Occipital lobe (tissue), 2 donors: ENCODE results near the gene CIAO2A. TPM values are rescaled to one million over a fixed set of nuclear protein-coding genes. Genes with fewer than 3 reads are reported as not detected.
"Not testable (repeated sequence)": the region's sequence is repeated elsewhere in the genome, so short reads cannot be mapped to it uniquely, and the experiment has no call there.

Experiments
- DNase-seq: peaks from one replicate; lab custom pipeline; 2025; lab: John Stamatoyannopoulos, UW
- total RNA-seq: library from RNA; depleted of rRNA; stranded (reverse); fragments of >200 nt; gene quantifications from one replicate; pipeline ENCODE4 v1.2.3, GENCODE V29; 2014

The CIAO2A gene
- total RNA-seq, 1 donor from 2014 or later = 36.3 TPM

- DNase-seq = no peak
Measured at GRCh38 chr15:64112073-64112772, 18.6 kb upstream of the CIAO2A start.

DNA sequence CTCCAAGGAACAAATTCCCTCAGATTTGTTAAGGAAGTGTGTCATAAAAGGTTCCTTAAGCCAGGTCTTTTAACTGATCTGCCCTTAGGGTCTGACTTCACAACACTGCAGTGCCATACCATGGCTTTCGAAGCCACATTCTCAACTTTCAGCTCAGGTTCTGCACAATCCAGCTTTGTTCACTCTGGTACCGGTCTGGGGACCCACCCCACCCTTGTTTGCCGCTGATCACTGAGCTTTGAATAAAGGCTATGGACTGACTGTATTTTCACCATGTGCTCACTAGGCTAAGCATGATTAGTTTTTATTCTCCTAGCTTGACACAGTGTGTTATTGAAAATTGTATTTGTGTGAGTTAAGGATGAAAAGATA, 18.0 kb upstream of the CIAO2A start:
- DNase-seq = no peak

DNA sequence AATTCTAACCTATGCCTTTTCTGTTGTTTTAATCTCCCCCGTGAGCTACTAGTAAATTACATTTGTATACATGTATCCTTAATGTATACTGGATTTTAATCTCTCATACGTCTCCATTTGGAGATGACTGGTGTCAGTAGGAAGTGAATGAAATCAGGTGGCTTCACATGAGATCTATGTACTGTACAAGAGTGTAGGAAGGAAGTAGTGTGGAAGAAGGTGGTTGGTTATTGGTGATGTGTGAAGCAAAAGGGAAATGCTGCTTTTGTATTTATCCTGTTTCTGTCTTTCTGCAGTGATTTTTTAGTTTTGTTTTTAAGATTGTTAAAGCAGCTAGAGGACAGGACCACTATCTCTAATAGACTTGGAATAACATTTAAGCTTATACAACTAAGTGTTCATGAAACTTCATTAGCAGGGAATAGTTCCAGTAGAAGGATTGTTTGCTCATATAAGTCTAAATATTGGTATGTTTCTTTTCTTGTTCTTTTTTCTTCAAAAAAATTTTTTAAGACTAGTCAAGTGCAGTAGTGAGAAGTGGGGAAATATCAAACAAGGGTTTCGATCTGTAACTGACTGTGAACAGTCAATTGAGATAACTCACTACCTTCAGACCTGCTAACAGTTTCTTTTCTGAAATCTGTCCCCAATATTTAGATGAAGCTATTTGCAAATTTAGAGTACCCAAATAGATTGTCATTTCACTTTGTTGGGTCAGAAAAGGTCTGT, 17.5 kb upstream of the CIAO2A start:
- DNase-seq = no peak

- not testable (repeated sequence) for DNase-seq
Measured at GRCh38 chr15:64110108-64110701, 16.6 kb upstream of the CIAO2A start.

DNA sequence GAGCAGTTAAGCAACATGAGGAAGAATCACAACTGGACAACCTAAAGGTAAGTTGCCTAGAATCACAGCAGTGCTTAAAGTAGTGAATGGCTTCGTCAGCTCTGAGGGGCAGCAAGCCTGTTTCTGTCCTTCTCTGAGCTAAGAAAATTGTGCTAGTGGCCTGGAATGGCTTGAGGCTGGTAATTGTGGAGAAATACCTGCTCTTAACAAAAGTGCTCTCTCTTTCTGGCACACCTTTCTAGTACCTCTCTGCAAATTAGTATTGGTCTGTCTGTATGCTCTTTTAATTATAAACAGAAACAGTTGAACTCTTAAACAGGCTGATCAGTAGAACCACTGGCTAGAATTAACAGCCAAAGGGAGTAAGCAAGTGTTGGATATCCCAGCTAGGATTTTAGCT, 13.7 kb upstream of the CIAO2A start:
- no peak for DNase-seq

DNA sequence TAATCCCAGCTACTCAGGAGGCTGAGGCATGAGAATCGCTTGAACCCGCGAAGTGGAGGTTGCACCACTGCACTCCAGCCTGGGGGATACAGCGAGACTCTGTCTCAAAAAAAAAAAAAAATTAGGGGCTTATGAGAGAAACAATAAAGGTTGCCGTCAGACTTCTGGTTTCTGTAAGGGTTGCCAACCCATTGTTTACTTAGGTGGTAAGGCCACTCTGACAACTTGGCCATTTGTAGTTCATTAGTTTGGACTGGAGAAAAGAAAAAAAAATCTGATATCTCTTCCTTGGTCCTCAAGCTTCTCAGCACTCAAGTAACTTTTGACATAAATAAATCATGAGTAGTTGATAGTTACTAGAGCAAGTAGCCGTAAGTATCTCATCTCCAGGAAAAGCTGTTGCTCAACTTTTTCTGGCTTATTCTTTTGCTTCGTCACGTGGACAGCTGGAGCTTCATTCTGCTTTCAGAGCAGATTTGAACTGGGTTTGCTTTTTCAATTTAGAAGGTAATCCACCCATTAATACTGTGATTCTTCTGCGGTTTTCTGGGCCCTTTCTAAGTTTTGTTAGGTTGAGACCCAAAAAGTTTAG, 11.6 kb upstream of the CIAO2A start:
- DNase-seq = no peak

DNA sequence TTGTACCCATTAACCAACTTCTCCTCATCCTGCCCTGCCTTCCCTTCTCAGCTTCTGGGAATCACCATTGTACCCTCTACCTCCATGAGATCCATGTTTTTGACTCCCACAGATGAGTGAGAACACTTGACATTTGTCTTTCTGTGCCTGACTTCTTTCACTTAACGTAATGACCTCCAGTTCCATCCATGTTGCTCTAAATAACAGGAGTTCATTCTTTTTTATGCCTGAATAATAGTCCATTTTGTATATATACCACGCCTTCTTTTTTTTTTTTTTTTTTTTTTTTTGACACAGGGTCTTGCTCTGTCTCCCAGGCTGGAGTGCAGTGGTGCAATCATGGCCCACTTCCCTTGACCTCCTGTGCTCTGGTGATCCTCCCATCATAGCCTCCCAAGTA, 8.9 kb upstream of the CIAO2A start:
- no peak for DNase-seq

DNA sequence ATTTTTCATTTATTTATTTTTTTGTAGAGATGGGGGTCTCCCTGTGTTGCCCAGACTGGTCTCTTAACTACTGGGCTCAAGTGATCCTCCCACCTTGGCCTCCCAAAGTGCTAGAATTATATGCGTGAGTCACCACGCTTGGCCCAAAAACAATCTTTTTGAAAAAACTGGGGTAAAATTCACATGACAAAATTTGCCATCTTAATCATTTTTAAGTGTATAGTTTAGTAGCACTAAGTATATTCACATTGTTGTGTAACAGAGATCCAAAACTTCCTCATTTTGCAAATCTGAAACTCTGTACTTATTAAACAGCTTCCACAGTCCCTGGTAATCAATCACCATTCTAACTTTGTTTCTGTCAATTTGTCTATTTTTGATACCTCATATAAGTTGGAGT, 7.3 kb upstream of the CIAO2A start:
- no peak for DNase-seq

GRCh38 chr15:64099379-64099778, 5.7 kb upstream of the CIAO2A start:
- DNase-seq = no peak

- no peak for DNase-seq
Measured at GRCh38 chr15:64096668-64097384, 3.2 kb upstream of the CIAO2A start.

- DNase-seq = peak; percentile 93
Measured at GRCh38 chr15:64095795-64096667, 2.4 kb upstream of the CIAO2A start, which contains the start of gene SNX1. Gene SNX1, plus strand, starts transcription at chr15:64095982. Its CDS starts 32 bp downstream, at chr15:64096014.

DNA sequence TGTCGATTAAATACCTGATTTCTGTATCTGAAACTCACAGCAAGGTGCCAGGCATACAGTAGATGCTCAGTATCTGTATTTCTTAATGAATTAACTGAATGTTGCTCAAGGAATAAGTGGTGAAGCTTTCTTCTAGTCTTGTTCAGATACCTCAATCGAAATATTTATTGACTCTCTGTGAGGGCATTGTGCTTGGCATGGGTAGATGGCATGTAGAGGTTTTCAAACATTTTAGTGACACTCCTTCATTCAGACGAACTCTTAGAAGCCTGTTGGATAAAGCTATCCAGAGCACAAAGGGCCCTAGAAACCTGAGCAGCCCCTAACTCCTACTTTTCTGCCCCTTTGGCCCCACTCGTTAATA, 1.8 kb upstream of the CIAO2A start:
- DNase-seq = no peak

GRCh38 chr15:64092864-64093626, 593 bp downstream of the CIAO2A start:
- DNase-seq = no peak

- DNase-seq = no peak
Measured at GRCh38 chr15:64092075-64092820, 1.4 kb downstream of the CIAO2A start.

DNA sequence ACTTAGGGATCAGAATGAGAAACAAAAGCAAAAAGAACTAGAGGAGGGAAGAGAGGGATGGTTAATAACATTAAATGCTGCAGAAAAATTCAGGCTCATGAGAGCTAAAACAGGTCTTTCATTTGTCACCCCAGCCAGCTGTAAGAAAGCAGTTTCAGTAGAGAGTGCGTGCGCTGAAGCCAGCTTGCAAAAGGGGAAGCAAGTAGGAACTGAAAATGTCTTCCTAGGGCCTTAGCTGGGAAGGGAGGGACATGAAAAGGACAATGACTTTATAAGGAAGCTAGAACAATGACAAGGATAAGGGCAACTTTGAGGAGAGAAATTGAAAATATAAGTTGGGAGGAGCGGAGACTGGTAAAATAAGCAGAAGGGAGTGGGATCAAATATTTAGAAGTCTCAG, 3.1 kb downstream of the CIAO2A start:
- no peak for DNase-seq

GRCh38 chr15:64089543-64090280, 3.9 kb downstream of the CIAO2A start:
- DNase-seq = no peak

- DNase-seq = no peak
Measured at GRCh38 chr15:64082757-64083156, 10.9 kb downstream of the CIAO2A start.

GRCh38 chr15:64073496-64073895, 20.1 kb downstream of the CIAO2A start:
- not testable (repeated sequence) for DNase-seq
